Measurements from ENCODE around the gene ANAPC10. TPM values are rescaled to one million over a fixed set of nuclear protein-coding genes. Genes with fewer than 3 reads are reported as not detected.

Gene ANAPC10
- total and polyA plus RNA-seq, 2 donors (not counting 3 experiments of a cell fraction or from before 2014, with no cell fraction given): 15.7 to 24.0 TPM

- ChIA-PET CTCF (interaction anchor here (1.1 kb wide), 1 partner anchor 11 kb away, joined by 3 read pairs; no protein-coding TSS in a partner anchor), POLR2A (no interaction called here)
- FAIRE-seq: no peak
- Histone ChIP-seq H3K79me2 (ENCODE audit: control insufficient read depth, insufficient read depth, low read length) (peaks cover 87% of the 10 kb centered on the region), H2AFZ (ENCODE audit: low read depth, low read length) (no peak overlapping the region), H3K4me2 (ENCODE audit: insufficient read depth, low read length) (peak overlapping the region; percentile 39), H4K20me1 (replicated peaks; ENCODE audit: control insufficient read depth, extremely low read depth, insufficient read depth, low read length) (peaks cover 4% of the 10 kb centered on the region), H3K27me3 (ENCODE audit: control insufficient read depth in 2 of 2, insufficient read depth in 2 of 2, low read length in 2 of 2) (no peaks in the 10 kb centered on the region), H3K4me3 (replicated peaks in 1 of 3; ENCODE audit: insufficient read depth in 1 of 3, low read depth in 1 of 3, low read length in 3 of 3) (no peak overlapping the region), H3K4me1 (ENCODE audit: control insufficient read depth, extremely low read depth, insufficient read depth, low read length) (peaks cover 40% of the 10 kb centered on the region), H3K9me1 (replicated peaks; ENCODE audit: control insufficient read depth, extremely low read depth, insufficient read depth, low read length) (no peaks in the 10 kb centered on the region), H3K9me3 (replicated peaks; ENCODE audit: control insufficient read depth, insufficient read depth, low read length) (no peaks in the 10 kb centered on the region), H3K27ac (ENCODE audit: insufficient read depth, low read depth, low read length) (no peak overlapping the region), H3K9ac (replicated peaks; ENCODE audit: extremely low read depth, insufficient read depth, low read length) (no peak overlapping the region), H3K36me3 (ENCODE audit: control insufficient read depth in 2 of 2, extremely low read depth in 1 of 2, insufficient read depth in 2 of 2, low read length in 2 of 2) (peaks cover 0 to 7% of the 10 kb centered on the region in 2 experiments)
- no TSS peak for BruUV-seq (replicated peaks)
- DNase-seq (ENCODE audit: low read depth, low spot score): no peak
- dilution Hi-C loops (cut with MboI; ENCODE audit: extremely low pct_ligation_motif_present, low sequenced_read_pairs) (no loop called here), intact Hi-C loops (cut with micrococcal nuclease) (no loop called here)
- TF ChIP-seq MAX (IDR thresholded peaks at IDR 0.05; ENCODE audit: insufficient read depth, insufficient read length): no peak
- TF ChIP-seq CTCF (IDR thresholded peaks at IDR 0.05; ENCODE audit: extremely low read depth in 1 of 2, insufficient read depth in 1 of 2, low read depth in 1 of 2, low read length in 2 of 2): no peak
- TF ChIP-seq EZH2 (IDR thresholded peaks at IDR 0.05; ENCODE audit: borderline replicate concordance, low read depth, low read length, severe bottlenecking): no peak
- TF ChIP-seq MYC (IDR thresholded peaks at IDR 0.05; ENCODE audit: low read depth, low read length): no peak
- no peak for TF ChIP-seq POLR2AphosphoS5 (IDR thresholded peaks at IDR 0.05; ENCODE audit: insufficient read depth, low read depth, low read length)
- no peak for TF ChIP-seq FOS (IDR thresholded peaks at IDR 0.05; ENCODE audit: borderline replicate concordance, insufficient read depth, low read length)
- no peak for TF ChIP-seq GATA2 (IDR thresholded peaks at IDR 0.05; ENCODE audit: insufficient read depth, insufficient read length, low read depth, low read length)
These were observed 3.1 kb upstream of the ANAPC10 start for GRCh38 chr4:145101091-145101490.

Measured in endothelial cell of umbilical vein (primary cell).